GM03348 (cell line): Measurements from ENCODE around the gene CDIPT.

ENCODE experiments used
- DNase-seq: peaks from one replicate; pipeline ENCODE4 v3.0.0; 2012; ENCODE audit warnings: low spot score

Gene CDIPT

DNA sequence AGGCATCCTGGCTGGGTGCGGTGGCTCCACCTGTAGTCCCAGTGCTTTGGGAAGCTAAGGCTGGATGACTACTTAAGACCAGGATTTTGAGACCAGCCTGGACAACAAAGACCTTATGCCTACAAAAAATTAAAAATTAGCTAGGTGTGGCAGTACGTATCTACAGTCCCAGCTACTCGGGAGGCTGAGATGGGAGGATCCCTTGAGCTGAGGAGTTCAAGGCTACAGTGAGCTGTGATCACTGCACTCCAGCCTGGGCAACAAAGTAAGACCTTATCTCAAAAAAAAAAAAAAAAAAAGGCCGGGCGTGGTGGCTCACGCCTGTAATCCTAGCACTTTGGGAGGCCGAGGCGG lies 36.7 kb downstream of the CDIPT start:
- DNase-seq, result no peak

GRCh38 chr16:29825145-29826044 lies 37.6 kb downstream of the CDIPT start:
- DNase-seq, result peak; percentile 77

DNA sequence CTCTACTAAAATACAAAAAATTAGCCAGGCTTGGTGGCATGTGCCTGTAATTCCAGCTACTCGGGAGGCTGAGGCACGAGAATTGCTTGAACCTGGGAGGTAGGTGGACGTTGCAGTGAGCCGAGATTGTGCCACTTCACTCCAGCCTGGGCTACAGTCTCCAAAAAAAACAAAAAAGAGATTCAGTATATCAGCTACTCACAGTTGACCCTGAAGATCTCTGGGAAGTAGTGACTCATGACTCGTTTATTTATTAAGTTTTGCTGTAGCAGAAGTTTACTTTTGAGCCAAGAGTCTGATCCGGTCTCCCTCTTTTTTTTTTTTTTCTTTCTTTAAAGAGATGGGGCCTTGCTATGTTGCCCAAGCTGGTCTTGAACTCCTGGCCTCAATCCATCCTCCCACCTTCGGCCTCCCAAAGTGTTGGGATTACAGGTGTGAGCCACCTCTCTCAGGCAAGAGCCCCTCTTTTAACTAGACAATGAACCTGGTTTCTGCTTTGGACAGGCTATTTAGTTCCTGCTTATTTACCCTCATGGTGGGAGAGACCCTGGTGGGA lies 38.4 kb downstream of the CDIPT start:
- peak; percentile 63 for DNase-seq

DNA sequence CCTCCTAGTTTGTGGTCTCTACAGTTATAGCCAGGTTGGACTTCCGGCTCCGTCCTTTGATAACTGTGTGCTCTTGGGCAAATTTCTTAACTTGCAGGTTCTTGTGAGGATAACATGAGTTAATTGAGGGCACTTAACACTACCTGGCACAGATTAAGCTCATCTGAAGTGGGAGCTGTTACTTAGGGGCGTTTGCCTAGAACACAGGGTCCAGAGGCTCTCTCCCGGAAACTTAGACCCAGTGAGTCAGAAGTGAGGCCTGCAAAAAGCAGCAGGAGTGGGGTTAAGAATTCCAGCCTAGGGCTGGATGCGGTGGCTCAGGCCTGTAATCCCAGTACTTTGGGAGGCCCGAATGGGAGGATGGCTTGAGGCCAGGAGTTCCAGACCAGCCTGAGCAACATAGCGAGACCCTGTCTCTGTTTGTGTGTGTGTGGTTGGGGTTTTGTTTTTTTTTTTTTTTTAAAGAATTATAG lies 41.3 kb downstream of the CDIPT start:
- DNase-seq, result peak; percentile 66

DNA sequence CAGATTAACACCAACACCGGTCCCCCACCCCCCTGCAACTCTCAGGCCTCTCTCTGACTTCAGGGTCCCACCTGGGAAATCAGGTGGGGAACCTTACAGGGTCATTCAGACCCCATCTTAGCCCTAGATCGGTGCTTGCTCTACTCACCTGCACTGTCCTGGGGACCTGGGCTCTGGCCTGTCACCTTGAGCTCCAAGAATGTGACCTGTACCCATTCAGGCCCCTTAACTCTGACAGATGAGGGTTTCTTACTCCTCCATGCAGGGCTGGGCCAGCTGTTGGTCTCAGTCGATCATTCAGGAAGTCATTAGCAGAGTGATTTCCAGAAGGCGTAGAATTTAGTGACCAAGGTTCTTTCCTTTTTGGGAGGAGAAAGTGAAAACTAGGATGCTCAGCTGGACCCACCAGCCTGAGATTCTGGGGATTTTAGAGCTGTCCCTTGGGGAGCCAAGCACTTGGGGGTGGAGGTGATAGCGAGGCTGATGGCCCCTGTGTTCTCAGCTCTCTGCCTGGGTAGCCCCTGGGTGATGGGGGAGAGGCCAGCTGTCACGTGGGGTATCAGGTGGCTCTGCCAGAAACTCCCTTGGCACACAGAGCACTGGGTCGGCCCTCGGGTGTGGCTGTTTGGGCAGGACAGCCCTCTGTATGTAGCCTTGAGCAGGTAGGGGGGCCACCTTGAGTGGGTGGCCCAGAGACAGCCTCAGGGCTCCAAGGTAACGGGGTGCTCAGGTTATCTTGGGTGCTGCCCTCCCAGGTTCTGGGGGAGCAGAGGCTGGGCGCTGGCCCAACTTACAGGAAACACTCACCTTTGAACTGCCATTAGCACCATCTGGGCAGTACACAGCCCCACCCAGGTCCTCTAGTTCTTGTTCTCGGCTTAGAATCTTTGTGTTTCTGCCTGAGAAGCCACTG lies 42.0 kb downstream of the CDIPT start:
- peak; percentile 60 for DNase-seq

DNA sequence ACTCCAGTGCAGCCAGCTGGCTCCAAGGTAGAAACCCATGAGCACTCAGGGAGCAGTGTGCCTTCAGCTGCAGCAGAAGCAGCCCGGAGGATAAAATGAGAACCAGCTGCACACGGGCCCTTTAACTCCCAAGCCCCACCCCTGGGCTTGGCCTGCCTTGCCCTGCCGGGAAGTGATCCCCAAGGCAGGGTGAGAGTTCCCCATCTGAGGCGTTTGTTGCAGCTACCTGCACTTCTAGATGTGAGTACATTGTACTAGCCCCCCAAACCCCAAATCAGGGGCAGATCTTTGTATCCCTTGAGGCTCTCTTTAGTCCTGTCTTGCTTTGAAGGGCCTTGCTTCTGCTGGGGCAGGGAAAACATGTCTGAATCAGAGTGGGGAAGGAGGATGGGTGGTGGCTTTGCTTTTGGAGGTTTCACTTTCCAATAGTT lies 42.7 kb downstream of the CDIPT start, which contains the start of gene MVP:
Gene MVP, plus strand, starts transcription at position 192 of the 431 bp plus-strand sequence. CDS start 10,088 bp downstream, outside the sequence.
- DNase-seq, result peak; percentile 86

DNA sequence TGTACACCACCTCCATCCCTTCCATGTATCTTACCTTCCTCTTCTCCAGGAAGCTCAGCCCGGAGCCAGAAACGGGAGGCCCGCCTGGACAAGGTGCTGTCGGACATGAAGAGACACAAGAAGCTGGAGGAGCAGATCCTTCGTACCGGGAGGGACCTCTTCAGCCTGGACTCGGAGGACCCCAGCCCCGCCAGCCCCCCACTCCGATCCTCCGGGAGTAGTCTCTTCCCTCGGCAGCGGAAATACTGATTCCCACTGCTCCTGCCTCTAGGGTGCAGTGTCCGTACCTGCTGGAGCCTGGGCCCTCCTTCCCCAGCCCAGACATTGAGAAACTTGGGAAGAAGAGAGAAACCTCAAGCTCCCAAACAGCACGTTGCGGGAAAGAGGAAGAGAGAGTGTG lies 43.5 kb downstream of the CDIPT start:
- no peak for DNase-seq

- DNase-seq, result no peak
Measured at GRCh38 chr16:29818082-29818481, 44.9 kb downstream of the CDIPT start.

DNA sequence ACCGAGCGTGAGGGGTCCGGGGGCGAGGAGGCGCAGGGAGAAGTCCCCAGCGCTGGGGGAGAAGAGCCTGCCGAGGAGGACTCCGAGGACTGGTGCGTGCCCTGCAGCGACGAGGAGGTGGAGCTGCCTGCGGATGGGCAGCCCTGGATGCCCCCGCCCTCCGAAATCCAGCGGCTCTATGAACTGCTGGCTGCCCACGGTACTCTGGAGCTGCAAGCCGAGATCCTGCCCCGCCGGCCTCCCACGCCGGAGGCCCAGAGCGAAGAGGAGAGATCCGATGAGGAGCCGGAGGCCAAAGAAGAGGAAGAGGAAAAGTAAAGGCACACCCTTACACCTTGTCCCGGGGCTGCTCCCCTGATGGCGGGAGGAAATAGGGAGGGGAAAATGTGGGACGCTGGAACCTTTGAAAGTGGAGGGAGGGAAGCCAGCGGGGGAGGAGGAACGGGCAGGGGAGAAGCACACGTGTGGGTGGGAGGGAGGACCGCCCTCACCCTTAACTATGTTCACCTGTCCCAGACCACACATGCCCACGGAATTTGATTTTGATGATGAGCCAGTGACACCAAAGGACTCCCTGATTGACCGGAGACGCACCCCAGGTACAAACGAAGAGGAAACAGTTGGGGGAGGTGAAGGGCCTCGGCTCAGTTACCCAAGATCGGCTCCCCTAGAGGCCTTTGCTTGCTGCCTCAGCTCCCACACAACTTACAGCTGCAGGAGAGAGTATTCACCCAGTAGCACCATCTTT lies 46.2 kb downstream of the CDIPT start:
- DNase-seq, result peak; percentile 78

DNA sequence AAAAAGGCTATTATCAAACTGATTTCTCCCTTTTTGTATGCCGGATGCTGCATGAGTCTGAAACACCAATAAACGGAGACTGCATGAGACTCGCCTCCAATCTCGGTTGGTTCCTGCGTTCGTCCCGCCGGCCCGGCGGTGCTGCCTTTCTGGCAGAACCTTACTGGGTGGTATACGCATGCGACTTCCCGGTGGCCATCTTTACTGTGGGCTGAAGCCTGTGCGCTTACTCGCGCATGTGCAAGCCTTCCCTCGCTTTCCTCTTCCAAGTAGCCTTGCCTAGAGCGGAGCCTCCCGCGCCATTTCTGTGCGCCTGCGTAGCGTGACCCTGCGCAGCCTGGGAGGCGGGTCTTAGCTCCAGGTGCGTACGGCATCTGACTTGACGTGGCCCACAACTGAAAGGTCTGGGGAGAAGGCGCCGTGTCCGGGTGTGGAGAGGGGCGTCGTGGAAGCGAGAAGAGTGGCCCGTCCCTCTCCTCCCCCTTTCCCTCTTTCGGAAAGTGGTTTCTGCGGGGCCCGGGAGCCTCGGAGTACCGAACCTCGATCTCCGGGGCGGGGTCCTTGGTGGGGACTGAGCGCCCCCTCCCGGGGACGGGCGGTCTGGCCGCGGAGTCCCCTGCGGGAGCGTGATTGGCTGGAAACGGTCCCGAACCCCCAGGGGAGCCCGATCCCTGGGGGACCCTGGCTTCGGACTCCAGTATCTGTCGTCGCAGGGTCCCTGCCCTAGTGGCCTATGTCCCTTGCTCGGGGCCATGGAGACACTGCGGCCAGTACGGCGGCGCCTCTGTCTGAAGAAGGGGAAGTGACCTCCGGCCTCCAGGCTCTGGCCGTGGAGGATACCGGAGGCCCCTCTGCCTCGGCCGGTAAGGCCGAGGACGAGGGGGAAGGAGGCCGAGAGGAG lies 47.0 kb downstream of the CDIPT start, which contains the start of gene PAGR1:
Gene PAGR1, plus strand, starts transcription at position 360 of the 901 bp plus-strand sequence. Its CDS starts 374 bp downstream, at position 734.
- peak; percentile 94 for DNase-seq

GRCh38 chr16:29815032-29815721 lies 47.8 kb downstream of the CDIPT start:
- peak; percentile 25 for DNase-seq

GRCh38 chr16:29814592-29814991 lies 48.4 kb downstream of the CDIPT start:
- no peak for DNase-seq

DNA sequence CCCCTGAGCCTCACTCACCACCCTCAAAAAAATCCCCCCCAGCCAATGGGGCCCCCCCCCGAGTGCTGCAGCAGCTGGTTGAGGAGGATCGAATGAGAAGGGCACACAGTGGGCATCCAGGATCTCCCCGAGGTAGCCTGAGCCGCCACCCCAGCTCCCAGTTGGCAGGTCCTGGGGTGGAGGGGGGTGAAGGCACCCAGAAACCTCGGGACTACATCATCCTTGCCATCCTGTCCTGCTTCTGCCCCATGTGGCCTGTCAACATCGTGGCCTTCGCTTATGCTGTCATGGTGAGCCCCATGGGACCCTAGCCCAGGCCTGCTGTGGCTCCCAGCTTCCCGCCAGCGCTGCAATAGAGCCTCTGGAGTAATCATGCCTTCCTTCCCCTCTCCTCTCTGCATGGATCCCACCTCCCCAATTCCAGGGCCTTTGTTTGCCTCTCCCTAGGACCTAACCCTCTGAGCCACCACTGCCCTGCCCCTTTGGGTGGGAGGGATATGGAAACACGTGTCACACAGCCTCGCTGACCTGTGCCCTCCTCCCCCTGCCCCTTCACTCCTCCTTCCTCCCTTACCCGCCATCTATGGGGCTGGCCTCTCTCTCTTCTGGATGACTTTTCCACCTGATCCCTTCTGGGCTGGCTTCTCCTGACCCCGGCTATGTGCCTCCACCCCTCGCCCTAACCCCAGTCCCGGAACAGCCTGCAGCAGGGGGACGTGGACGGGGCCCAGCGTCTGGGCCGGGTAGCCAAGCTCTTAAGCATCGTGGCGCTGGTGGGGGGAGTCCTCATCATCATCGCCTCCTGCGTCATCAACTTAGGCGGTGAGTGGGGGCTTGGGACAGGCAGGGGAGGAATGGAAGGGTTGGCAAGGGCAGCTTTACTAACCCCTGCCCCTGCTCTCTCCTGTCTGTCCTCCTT lies 49.1 kb downstream of the CDIPT start:
- DNase-seq, result no peak

DNA sequence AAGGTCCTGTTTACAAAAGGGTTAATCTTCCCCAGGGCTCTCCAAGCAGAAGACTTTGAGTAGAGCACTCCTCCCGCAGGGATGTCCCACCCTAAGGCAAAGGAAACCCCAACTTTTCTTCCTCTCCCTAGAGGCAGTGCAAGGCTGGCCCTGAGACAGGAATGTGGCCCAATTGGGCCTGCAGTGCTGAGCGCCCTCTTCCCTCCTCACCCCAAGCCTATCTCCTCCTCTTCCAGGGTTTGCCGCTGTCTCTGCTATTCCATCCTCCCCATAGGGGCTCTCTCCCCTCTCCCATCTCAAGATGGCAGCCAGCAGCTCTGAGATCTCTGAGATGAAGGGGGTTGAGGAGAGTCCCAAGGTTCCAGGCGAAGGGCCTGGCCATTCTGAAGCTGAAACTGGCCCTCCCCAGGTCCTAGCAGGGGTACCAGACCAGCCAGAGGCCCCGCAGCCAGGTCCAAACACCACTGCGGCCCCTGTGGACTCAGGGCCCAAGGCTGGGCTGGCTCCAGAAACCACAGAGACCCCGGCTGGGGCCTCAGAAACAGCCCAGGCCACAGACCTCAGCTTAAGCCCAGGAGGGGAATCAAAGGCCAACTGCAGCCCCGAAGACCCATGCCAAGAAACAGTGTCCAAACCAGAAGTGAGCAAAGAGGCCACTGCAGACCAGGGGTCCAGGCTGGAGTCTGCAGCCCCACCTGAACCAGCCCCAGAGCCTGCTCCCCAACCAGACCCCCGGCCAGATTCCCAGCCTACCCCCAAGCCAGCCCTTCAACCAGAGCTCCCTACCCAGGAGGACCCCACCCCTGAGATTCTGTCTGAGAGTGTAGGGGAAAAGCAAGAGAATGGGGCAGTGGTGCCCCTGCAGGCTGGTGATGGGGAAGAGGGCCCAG lies 50.0 kb downstream of the CDIPT start:
- DNase-seq, result no peak

DNA sequence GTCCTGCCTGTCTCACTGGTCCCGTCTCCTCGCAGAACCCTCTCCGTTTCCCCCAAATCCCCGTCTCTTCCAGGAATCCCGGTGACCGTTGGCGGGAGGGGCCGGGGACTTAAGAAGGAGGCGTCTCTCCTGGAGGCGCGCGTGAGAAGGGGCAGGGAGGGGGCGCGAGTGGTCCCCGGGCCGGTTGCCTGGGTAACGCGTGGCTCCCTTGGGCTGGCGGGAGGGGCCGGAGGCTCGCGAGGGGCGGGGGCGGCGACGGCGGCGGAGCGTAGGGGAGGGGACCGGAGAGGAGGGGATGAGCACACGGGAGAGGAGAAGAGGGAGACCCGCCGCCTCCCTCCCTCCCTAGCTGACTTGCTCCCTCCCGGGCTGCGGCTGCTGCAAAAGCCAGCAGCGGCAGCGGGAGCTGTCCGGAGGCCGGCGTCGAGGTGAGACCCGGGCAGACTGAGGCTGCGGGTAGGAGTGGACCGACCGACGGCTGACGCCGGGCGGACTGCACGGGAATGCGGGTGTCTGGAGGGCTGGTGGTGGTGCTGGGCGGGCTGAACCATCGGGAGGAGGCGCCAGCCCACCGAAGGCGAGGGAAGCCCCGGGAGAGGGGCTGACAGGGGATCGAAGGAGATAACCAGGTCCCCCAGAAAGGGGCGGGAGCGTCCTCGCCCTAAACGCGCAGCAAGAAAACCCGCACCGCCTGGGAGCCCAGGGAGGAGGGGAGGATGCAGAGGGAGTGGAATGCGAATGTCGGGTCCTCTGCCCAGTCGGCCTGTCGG lies 50.9 kb downstream of the CDIPT start, which contains the start of gene PRRT2:
Gene PRRT2, plus strand, starts transcription at position 298 of the 770 bp plus-strand sequence. CDS start 862 bp downstream, outside the sequence.
- DNase-seq, result peak; percentile 58

DNA sequence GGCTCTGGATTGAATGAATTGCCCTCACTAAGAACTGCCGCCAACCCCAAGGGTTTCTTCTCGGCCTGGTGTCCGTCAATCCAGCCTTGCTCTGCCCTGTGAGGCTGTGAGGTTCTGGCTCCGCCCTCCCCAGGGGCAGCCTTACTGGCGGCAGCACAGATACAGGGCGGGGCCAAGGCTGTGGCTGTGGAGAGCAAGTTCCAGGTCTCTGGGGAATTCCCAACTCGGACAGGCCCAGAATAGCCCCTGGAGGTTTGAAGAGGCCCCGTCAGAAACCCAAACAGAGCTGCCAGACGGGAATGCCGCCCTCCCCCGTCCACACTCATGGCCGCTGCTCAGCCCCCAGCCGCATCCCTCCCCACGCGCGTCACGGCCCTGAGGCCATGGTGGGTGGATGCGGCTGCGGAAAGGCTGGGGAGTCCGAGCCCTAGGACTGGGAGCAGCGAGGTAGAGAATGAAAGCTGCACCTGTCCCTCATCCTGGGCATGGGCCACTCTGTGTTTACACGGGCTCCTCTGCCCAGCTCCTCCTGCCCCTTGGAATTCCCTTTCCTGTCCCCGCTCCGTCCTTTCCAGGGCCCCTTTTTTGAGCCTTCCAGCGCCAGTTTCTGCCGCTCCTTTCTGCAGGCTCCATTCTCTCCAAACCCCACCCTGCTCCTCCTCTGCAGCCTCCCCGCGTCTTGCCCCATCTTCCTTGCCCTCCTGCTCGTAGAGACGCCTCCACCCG lies 51.7 kb downstream of the CDIPT start:
- DNase-seq, result peak; percentile 93
